ENCODE measurements around the gene CTNNA3.
"Not testable (repeated sequence)": the region's sequence is repeated elsewhere in the genome, so short reads cannot be mapped to it uniquely, and the experiment has no call there.

Gene CTNNA3

GRCh38 chr10:67602268-67602950, 93.6 kb downstream of the CTNNA3 start:
- Mint-ChIP-seq H3K27me3 (peaks cover 12% of the 10 kb centered on the region), H3K4me3 (no peak overlapping the region), H3K27ac (no peak overlapping the region), H3K36me3 (peaks cover 2% of the 10 kb centered on the region), H3K4me1 (ENCODE audit: low read depth) (peaks cover 3% of the 10 kb centered on the region), H3K9me3 (ENCODE audit: low read depth) (no peaks in the 10 kb centered on the region)

DNA sequence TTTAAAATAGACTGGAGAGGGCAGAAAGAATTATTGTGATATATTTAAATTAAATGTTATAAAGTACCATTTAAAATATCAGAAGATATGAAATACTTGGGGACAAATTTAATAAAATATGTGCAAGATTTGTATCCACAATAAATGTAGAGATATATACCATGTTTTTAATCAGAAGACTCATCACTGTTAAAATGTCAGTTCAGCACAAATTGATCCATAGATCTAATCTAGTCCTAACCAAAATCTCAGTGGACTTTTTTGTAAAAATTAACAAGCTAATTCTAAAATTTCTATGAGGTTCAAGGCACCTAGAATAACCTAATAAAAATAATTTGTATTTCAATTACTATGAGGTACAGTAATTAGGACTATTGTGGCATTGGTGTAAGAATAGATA, 96.4 kb downstream of the CTNNA3 start:
- H3K36me3 Mint-ChIP-seq: peaks cover 6% of the 10 kb centered on the region
- peaks cover 12% of the 10 kb centered on the region for H3K27me3 Mint-ChIP-seq
- H3K27ac Mint-ChIP-seq: no peak overlapping the region
- H3K4me3 Mint-ChIP-seq: no peak overlapping the region
- H3K9me3 Mint-ChIP-seq (ENCODE audit: low read depth): peaks cover 7% of the 10 kb centered on the region
- no peaks in the 10 kb centered on the region for H3K4me1 Mint-ChIP-seq (ENCODE audit: low read depth)

- peaks cover 9% of the 10 kb centered on the region for H3K27me3 Mint-ChIP-seq
- H3K4me3 Mint-ChIP-seq: no peak overlapping the region
- H3K27ac Mint-ChIP-seq: no peak overlapping the region
- peaks cover 12% of the 10 kb centered on the region for H3K36me3 Mint-ChIP-seq
- H3K9me3 Mint-ChIP-seq (ENCODE audit: low read depth): peaks cover 16% of the 10 kb centered on the region
- no peaks in the 10 kb centered on the region for H3K4me1 Mint-ChIP-seq (ENCODE audit: low read depth)
Measured at GRCh38 chr10:67596641-67597040, 99.4 kb downstream of the CTNNA3 start.

DNA sequence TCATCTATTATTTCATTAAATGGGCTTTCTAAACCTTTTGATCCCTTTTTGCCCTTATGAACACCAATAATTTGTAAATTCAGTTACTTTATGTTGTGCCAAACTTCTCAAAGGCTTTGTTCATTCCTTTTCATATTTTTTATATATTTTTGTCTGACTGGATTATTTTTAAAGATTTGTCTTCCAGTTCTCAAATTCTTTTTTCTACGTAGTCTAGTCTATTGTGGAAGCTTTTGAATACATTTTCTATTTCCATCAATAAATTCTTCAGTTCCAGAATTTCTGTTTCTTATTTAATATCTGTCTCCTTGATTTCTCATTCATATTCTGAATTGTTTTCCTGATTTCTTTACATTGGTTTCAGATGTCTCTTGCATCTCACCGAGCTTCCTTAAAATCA, 108.2 kb downstream of the CTNNA3 start:
- Mint-ChIP-seq H3K27me3 (peaks cover 1% of the 10 kb centered on the region), H3K36me3 (peaks cover 22% of the 10 kb centered on the region), H3K4me1 (ENCODE audit: low read depth) (no peaks in the 10 kb centered on the region), H3K27ac (no peak overlapping the region), H3K4me3 (no peak overlapping the region), H3K9me3 (ENCODE audit: low read depth) (peaks cover 39% of the 10 kb centered on the region)

DNA sequence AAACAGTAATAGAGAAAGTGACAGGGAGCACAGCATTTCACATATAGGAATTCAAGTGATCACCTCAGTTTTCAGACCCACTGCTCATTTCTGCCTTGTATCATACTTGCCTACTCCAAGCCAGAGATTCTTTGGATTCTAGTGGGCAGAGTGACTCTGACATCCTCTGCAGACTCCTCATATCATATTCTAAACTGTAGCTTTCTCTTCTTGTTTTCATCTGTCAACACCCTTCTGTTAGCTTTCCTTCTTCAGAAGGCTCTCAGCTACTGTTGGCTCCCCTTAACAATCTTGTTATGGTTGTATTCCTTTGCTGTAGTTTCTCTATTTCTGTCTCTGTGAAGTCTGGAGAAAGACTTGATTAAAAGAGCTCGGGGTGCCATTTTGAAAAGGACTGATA, 120.5 kb downstream of the CTNNA3 start:
- no peak overlapping the region for H3K27ac Mint-ChIP-seq
- H3K4me1 Mint-ChIP-seq (ENCODE audit: low read depth): no peaks in the 10 kb centered on the region
- no peak overlapping the region for H3K4me3 Mint-ChIP-seq
- no peaks in the 10 kb centered on the region for H3K9me3 Mint-ChIP-seq (ENCODE audit: low read depth)
- H3K36me3 Mint-ChIP-seq: no peaks in the 10 kb centered on the region
- H3K27me3 Mint-ChIP-seq: no peaks in the 10 kb centered on the region

DNA sequence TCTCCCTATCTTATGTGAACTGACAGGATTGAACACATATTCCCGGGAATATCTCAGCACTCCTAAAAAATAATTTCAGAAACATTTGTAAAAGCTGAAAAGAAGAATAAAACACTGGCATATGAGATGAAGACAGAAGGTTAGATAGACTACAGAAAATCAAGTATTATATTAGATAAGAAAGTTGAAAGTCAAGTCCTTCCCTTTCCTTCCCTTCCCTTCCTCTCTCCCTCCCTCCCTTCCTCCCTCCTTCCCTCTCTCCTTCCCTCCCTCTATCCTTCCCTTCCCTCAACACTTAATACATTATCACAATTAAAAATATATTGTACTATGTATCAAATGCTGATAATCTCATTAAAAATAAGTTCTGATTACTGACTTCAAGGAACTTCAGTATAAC, 122.5 kb downstream of the CTNNA3 start:
- Mint-ChIP-seq H3K4me1 (ENCODE audit: low read depth) (no peaks in the 10 kb centered on the region), H3K4me3 (no peak overlapping the region), H3K27ac (no peak overlapping the region), H3K9me3 (ENCODE audit: low read depth) (no peaks in the 10 kb centered on the region), H3K27me3 (no peaks in the 10 kb centered on the region), H3K36me3 (no peaks in the 10 kb centered on the region)

- no peaks in the 10 kb centered on the region for H3K27me3 Mint-ChIP-seq
- H3K36me3 Mint-ChIP-seq: no peaks in the 10 kb centered on the region
- no peaks in the 10 kb centered on the region for H3K9me3 Mint-ChIP-seq (ENCODE audit: low read depth)
- no peak overlapping the region for H3K27ac Mint-ChIP-seq
- no peak overlapping the region for H3K4me3 Mint-ChIP-seq
- H3K4me1 Mint-ChIP-seq (ENCODE audit: low read depth): no peaks in the 10 kb centered on the region
Measured at GRCh38 chr10:67571503-67571902, 124.5 kb downstream of the CTNNA3 start.

GRCh38 chr10:67558311-67558710, 137.7 kb downstream of the CTNNA3 start:
- not testable (repeated sequence) for H3K27ac Mint-ChIP-seq; H3K36me3 Mint-ChIP-seq; H3K4me3 Mint-ChIP-seq; H3K27me3 Mint-ChIP-seq; H3K4me1 Mint-ChIP-seq (ENCODE audit: low read depth); H3K9me3 Mint-ChIP-seq (ENCODE audit: low read depth)

- no peak overlapping the region for H3K4me3 Mint-ChIP-seq
- peaks cover 5% of the 10 kb centered on the region for H3K27me3 Mint-ChIP-seq
- H3K9me3 Mint-ChIP-seq (ENCODE audit: low read depth): no peaks in the 10 kb centered on the region
- H3K4me1 Mint-ChIP-seq (ENCODE audit: low read depth): no peaks in the 10 kb centered on the region
- H3K27ac Mint-ChIP-seq: no peak overlapping the region
- H3K36me3 Mint-ChIP-seq: peaks cover 4% of the 10 kb centered on the region
Measured at GRCh38 chr10:67553254-67553653, 142.7 kb downstream of the CTNNA3 start.

GRCh38 chr10:67550838-67551402, 145.1 kb downstream of the CTNNA3 start:
- no peaks in the 10 kb centered on the region for H3K4me1 Mint-ChIP-seq (ENCODE audit: low read depth)
- H3K4me3 Mint-ChIP-seq: no peak overlapping the region

DNA sequence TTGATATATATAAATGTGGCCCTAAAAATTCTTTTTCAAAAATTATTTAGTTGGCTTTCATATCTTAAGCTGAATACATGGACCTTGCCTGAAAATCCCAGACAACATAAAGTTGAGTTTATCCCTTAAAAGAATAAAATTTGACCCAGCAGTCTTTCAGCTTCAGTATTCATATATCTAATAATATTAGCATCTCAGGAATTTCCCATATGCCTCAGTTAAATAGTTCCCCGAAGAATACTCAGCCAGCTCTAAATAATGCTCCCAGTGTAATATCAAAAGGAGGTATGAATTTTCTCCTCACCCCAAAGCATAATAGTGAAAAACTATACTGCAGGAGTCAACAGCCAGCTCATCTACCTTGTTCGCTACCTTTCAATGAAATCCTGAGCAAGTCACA, 145.9 kb downstream of the CTNNA3 start:
- H3K36me3 Mint-ChIP-seq: no peaks in the 10 kb centered on the region
- no peaks in the 10 kb centered on the region for H3K27me3 Mint-ChIP-seq
- H3K27ac Mint-ChIP-seq: no peak overlapping the region
- H3K9me3 Mint-ChIP-seq (ENCODE audit: low read depth): no peaks in the 10 kb centered on the region
- H3K4me3 Mint-ChIP-seq: no peak overlapping the region
- H3K4me1 Mint-ChIP-seq (ENCODE audit: low read depth): no peaks in the 10 kb centered on the region

More at GRCh38 chr10:67550838-67551402, 145.1 kb downstream of the CTNNA3 start:
- Mint-ChIP-seq H3K27ac (no peak overlapping the region), H3K27me3 (no peaks in the 10 kb centered on the region), H3K36me3 (no peaks in the 10 kb centered on the region), H3K9me3 (ENCODE audit: low read depth) (no peaks in the 10 kb centered on the region)

DNA sequence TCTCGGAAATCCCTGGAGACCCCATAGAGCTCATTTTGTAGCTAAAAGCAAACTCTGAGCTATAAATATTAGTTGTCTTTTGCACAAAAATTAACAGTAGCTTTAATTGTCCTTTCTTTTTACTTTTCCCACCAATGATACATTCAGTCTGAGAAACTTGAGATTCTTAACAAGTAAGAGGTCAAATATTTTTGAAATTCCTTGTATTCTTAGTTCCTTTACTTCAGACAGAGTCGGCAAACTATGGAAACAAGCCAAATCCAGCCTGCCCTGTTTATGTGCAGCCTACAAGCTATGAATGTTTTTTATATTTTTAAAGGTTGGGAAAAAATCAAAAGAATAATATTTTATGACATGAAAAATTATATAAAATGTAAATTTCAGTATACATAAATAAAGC, 146.6 kb downstream of the CTNNA3 start:
- Mint-ChIP-seq H3K27ac (no peak overlapping the region), H3K4me3 (no peak overlapping the region), H3K27me3 (peaks cover 2% of the 10 kb centered on the region), H3K4me1 (ENCODE audit: low read depth) (no peaks in the 10 kb centered on the region), H3K36me3 (no peaks in the 10 kb centered on the region), H3K9me3 (ENCODE audit: low read depth) (no peaks in the 10 kb centered on the region)

DNA sequence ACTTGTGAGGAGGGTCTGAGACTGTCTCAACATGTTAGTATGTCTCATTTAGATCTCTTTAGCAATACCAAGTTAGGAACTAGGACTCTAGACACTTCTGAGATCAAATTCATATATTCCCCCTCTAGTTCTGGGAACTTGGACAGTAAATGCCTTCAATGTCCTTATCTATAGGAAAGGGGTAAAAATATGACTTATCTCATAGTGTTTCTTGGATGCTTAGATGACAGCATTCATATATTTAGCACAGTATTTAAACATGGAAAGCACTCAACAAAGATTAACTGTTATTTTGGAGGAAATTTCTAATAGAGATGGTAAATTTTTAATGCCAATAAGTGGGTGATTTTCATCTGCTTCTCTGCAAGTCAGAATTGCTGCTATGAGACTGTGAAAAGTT, 154.6 kb downstream of the CTNNA3 start:
- Mint-ChIP-seq H3K4me1 (ENCODE audit: low read depth) (peaks cover 12% of the 10 kb centered on the region), H3K9me3 (ENCODE audit: low read depth) (no peaks in the 10 kb centered on the region), H3K27me3 (peaks cover 7% of the 10 kb centered on the region), H3K4me3 (no peak overlapping the region), H3K27ac (no peak overlapping the region), H3K36me3 (no peaks in the 10 kb centered on the region)

DNA sequence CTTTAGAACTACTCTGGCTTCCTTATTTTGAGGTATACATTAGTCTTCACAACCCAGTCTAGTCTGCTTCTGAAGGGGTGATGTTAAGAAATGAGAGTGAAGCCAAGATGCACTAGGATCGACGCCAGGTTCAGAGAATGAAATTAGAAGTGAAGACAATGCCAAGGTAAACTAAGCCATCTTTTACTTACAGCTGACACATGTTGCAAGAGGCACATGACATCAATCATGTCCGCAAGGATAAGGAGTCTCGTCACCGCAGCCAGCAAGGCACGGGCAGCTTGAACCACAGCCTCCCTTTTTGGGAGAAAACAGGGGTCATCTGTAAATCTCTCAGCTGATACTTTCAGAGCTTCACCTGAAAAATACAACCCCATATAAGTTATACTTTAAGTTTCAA, 156.7 kb downstream of the CTNNA3 start:
- no peak overlapping the region for H3K4me3 Mint-ChIP-seq
- H3K27me3 Mint-ChIP-seq: peaks cover 7% of the 10 kb centered on the region
- H3K27ac Mint-ChIP-seq: no peak overlapping the region
- H3K4me1 Mint-ChIP-seq (ENCODE audit: low read depth): peaks cover 18% of the 10 kb centered on the region
- no peaks in the 10 kb centered on the region for H3K9me3 Mint-ChIP-seq (ENCODE audit: low read depth)
- H3K36me3 Mint-ChIP-seq: no peaks in the 10 kb centered on the region

DNA sequence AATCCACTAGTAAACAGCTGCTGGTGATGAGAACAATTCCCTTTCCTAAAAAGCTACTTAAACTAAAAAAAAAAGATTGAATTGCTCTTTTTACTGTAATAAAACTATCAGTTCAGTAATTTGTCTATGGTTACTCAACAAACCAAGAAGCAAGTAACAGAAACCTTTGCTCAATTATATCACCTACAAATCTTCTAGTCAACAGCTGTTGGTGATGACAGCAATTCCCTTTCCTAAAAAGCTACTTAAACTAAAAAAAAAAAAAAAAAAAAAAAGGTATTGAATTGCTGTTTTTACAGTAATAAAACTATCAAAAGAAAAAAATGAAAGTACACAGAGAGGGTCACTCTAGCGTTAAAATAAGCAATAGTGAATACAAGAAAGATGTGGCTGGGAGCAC, 158.1 kb downstream of the CTNNA3 start:
- Mint-ChIP-seq H3K4me1 (ENCODE audit: low read depth) (peaks cover 18% of the 10 kb centered on the region), H3K9me3 (ENCODE audit: low read depth) (no peaks in the 10 kb centered on the region), H3K27ac (no peak overlapping the region), H3K36me3 (no peaks in the 10 kb centered on the region), H3K27me3 (peaks cover 3% of the 10 kb centered on the region), H3K4me3 (no peak overlapping the region)

- Mint-ChIP-seq H3K4me3 (no peak overlapping the region), H3K4me1 (ENCODE audit: low read depth) (peaks cover 18% of the 10 kb centered on the region), H3K27me3 (peaks cover 14% of the 10 kb centered on the region), H3K9me3 (ENCODE audit: low read depth) (no peaks in the 10 kb centered on the region), H3K27ac (no peak overlapping the region), H3K36me3 (peaks cover 7% of the 10 kb centered on the region)
Measured at GRCh38 chr10:67533376-67533775, 162.6 kb downstream of the CTNNA3 start.
